ENCODE results near the gene GNG2. TPM values are rescaled to one million over a fixed set of nuclear protein-coding genes. Genes with fewer than 3 reads are reported as not detected.

The GNG2 gene
- total RNA-seq, 1 donor from 2014 or later, result 56.8 TPM

DNA sequence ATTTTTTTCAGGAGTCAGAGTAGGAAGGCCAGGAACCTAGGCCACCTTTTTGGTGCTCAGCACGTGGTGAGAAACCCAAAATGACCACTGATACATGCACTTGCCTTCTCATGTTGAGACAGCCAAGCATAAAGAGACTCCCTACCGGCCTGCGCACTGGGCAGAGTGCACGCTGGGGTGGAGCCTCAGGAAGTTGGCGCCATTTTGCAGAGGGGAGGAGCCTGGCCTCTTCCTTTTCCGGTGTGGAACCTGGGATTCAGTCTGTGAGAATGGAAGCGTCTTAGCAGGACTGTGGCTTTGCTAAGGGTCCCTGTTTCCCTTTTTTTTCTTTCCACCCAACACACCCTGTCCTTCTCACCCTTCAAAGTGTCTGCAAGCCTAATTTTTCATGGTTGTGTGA, 66.0 kb downstream of the GNG2 start:
- H3K27me3 ChIP-seq, result no peaks in the 10 kb centered on the region
- H3K27ac Mint-ChIP-seq, result no peak overlapping the region

GRCh38 chr14:51928568-51928967, 68.2 kb downstream of the GNG2 start:
- DNase-seq (ENCODE audit: low spot score), result no peak
- no peaks in the 10 kb centered on the region for H3K79me2 ChIP-seq (ENCODE audit: low read depth)
- H3K36me3 ChIP-seq, result no peaks in the 10 kb centered on the region
- Mint-ChIP-seq H3K9me3 (peaks cover 5% of the 10 kb centered on the region), H3K36me3 (peaks cover 10% of the 10 kb centered on the region), H3K4me3 (no peak overlapping the region), H3K4me1 (peaks cover 11% of the 10 kb centered on the region), H3K27me3 (ENCODE audit: insufficient read depth, low read depth) (no peaks in the 10 kb centered on the region), H3K27ac (no peak overlapping the region)
- no peaks in the 10 kb centered on the region for H3K9me3 ChIP-seq (ENCODE audit: low read depth)
- H3K4me1 ChIP-seq, result no peaks in the 10 kb centered on the region
- no peak overlapping the region for H3K9ac ChIP-seq
- no peak overlapping the region for H3K4me2 ChIP-seq
- TF ChIP-seq, protein P1, sequence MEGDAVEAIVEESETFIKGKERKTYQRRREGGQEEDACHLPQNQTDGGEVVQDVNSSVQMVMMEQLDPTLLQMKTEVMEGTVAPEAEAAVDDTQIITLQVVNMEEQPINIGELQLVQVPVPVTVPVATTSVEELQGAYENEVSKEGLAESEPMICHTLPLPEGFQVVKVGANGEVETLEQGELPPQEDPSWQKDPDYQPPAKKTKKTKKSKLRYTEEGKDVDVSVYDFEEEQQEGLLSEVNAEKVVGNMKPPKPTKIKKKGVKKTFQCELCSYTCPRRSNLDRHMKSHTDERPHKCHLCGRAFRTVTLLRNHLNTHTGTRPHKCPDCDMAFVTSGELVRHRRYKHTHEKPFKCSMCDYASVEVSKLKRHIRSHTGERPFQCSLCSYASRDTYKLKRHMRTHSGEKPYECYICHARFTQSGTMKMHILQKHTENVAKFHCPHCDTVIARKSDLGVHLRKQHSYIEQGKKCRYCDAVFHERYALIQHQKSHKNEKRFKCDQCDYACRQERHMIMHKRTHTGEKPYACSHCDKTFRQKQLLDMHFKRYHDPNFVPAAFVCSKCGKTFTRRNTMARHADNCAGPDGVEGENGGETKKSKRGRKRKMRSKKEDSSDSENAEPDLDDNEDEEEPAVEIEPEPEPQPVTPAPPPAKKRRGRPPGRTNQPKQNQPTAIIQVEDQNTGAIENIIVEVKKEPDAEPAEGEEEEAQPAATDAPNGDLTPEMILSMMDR (IDR thresholded peaks at IDR 0.05), result no peak
- TF ChIP-seq EZH2phosphoT487 (IDR thresholded peaks at IDR 0.05) (no peak), EZH2 (IDR thresholded peaks at IDR 0.05) (no peak)
- no peaks in the 10 kb centered on the region for H4K20me1 ChIP-seq (ENCODE audit: low read depth)
- H3K4me3 ChIP-seq, result no peak overlapping the region
- H3F3A ChIP-seq (ENCODE audit: low read depth), result no peaks in the 10 kb centered on the region
- H3K27ac ChIP-seq, result no peak overlapping the region
- H3K27me3 ChIP-seq, result no peaks in the 10 kb centered on the region
- H2AFZ ChIP-seq (replicated peaks), result no peak overlapping the region

More for the DNA sequence above, 66.0 kb downstream of the GNG2 start:
- DNase-seq (ENCODE audit: low spot score), result no peak
- Histone ChIP-seq H3K9ac (no peak overlapping the region), H3K9me3 (ENCODE audit: low read depth) (no peaks in the 10 kb centered on the region), H3K4me3 (no peak overlapping the region), H4K20me1 (ENCODE audit: low read depth) (peaks cover 5% of the 10 kb centered on the region), H2AFZ (replicated peaks) (no peak overlapping the region), H3K79me2 (ENCODE audit: low read depth) (no peaks in the 10 kb centered on the region), H3K36me3 (no peaks in the 10 kb centered on the region), H3K27ac (no peak overlapping the region), H3F3A (ENCODE audit: low read depth) (peaks cover 12% of the 10 kb centered on the region), H3K4me2 (no peak overlapping the region), H3K4me1 (peaks cover 18% of the 10 kb centered on the region)
- H3K9me3 Mint-ChIP-seq, result peaks cover 5% of the 10 kb centered on the region
- peaks cover 28% of the 10 kb centered on the region for H3K4me1 Mint-ChIP-seq
- H3K4me3 Mint-ChIP-seq, result no peak overlapping the region
- H3K27me3 Mint-ChIP-seq (ENCODE audit: insufficient read depth, low read depth), result no peaks in the 10 kb centered on the region
- TF ChIP-seq, protein P1 (IDR thresholded peaks at IDR 0.05), result no peak
- TF ChIP-seq EZH2 (IDR thresholded peaks at IDR 0.05), result no peak
- TF ChIP-seq EZH2phosphoT487 (IDR thresholded peaks at IDR 0.05), result no peak
- H3K36me3 Mint-ChIP-seq, result peaks cover 7% of the 10 kb centered on the region

GRCh38 chr14:51929166-51929565, 68.8 kb downstream of the GNG2 start:
- H3K9me3 ChIP-seq (ENCODE audit: low read depth), result no peaks in the 10 kb centered on the region
- Mint-ChIP-seq H3K27ac (no peak overlapping the region), H3K9me3 (peaks cover 5% of the 10 kb centered on the region), H3K4me3 (no peak overlapping the region), H3K4me1 (peaks cover 13% of the 10 kb centered on the region), H3K36me3 (peaks cover 12% of the 10 kb centered on the region), H3K27me3 (ENCODE audit: insufficient read depth, low read depth) (no peaks in the 10 kb centered on the region)
- no peak overlapping the region for H2AFZ ChIP-seq (replicated peaks)
- no peaks in the 10 kb centered on the region for H3K36me3 ChIP-seq
- no peak overlapping the region for H3K4me3 ChIP-seq
- TF ChIP-seq EZH2 (IDR thresholded peaks at IDR 0.05) (no peak), EZH2phosphoT487 (IDR thresholded peaks at IDR 0.05) (no peak)
- TF ChIP-seq, protein P1 (IDR thresholded peaks at IDR 0.05), result no peak
- H3F3A ChIP-seq (ENCODE audit: low read depth), result no peaks in the 10 kb centered on the region
- H3K4me2 ChIP-seq, result no peak overlapping the region
- H3K4me1 ChIP-seq, result no peaks in the 10 kb centered on the region
- no peak overlapping the region for H3K9ac ChIP-seq
- no peaks in the 10 kb centered on the region for H4K20me1 ChIP-seq (ENCODE audit: low read depth)
- H3K27ac ChIP-seq, result no peak overlapping the region
- no peaks in the 10 kb centered on the region for H3K27me3 ChIP-seq
- DNase-seq (ENCODE audit: low spot score), result no peak
- H3K79me2 ChIP-seq (ENCODE audit: low read depth), result no peaks in the 10 kb centered on the region

All from neural progenitor cell (in vitro differentiated cells).